GM19023 (cell line): Measurements from ENCODE around the gene NFATC3.
A peak's percentile ranks its signal among the peaks of the same experiment; 100 is the strongest.

ENCODE experiments used
- ATAC-seq: cut with Tn5 transposase; IDR thresholded peaks from one replicate; pipeline ENCODE4 v1.9.1; 2021; ENCODE audit warnings: mild to moderate bottlenecking, moderate library complexity; ENCODE audit not compliant: unreplicated experiment

The NFATC3 gene

DNA sequence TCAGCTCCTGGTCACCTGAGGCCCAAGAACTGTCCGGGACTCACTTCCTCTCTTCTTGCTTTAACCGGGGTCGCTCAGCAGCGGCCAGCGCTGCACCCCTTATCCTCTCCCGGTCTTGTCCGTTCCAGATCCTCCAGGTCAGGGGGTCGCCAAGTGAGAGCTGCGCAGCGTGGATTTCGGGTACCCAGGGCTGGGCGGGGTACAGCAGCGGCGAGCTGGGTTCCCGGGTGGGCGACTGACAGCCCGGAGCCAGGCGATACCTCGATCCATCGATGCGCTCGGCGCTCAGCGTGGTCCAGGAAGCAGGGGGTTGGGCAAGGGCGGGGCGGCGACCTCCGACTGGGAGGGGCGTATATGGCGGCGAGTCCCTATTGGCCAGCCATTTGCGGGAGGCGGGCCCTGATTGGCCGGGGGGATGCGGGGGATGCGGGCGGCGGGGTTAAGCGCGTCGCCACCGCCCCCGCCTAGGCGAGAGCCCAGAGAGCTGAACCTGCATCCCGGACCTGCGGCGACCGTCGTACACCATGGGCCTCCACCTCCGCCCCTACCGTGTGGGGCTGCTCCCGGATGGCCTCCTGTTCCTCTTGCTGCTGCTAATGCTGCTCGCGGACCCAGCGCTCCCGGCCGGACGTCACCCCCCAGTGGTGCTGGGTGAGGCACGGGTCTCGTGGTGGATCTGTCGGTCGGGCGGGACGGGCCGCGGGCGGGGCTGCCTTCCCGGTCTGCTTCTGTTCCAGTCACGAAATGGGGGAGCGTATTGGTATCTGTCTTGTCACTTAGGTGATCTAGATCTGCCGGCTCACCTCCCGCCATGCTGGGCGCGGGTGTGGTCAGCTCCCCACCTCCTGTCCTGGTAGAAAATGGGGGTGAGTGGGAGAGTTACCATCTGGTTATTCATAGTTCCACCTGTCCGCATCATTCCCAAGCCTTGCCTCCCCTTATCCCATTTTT lies 160.0 kb downstream of the NFATC3 start, which contains the start of gene PLA2G15:
Gene PLA2G15 (plus strand): TSS at position 471 of the 951 bp plus-strand sequence. CDS start 54 bp downstream, at position 525.
- peak; percentile 81 for ATAC-seq

DNA sequence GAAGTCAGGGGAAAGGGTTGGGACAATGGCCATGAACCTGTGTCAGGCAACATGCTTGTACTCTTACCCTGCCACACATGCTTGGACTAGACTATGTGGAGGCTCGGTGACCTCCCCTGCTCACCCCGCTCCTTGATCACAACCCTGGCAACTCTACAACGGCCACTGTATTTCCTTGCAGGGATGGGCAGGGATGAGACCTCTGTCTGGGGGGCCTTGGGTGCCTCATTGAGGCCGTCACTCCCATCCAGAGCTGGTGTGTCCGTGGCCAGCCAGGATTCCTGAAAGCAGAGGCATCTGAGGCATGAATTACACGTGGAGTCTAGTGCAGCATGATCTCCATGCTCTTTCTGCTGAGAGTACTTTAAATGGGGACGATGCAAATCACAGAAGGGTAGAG lies 161.0 kb downstream of the NFATC3 start:
- no peak for ATAC-seq

DNA sequence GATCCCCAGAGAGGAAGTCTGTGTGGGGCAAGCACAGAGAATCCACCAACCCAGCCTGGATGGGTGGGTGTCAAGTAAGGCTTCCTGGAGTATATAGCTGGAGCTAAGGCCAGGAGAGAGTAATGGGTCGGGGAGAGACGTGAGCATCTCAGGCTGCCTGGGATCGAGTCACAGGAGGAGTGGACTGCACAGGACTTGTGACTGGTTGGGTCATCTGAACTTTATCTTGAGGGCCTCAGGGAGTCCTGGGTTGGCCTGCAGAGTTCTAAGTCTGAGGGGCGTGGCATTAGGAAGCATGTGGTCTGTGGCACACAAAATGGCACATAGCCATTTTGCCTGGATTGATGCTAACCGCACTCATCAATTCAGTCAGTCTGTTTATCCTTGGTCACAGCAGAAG lies 161.5 kb downstream of the NFATC3 start:
- no peak for ATAC-seq

DNA sequence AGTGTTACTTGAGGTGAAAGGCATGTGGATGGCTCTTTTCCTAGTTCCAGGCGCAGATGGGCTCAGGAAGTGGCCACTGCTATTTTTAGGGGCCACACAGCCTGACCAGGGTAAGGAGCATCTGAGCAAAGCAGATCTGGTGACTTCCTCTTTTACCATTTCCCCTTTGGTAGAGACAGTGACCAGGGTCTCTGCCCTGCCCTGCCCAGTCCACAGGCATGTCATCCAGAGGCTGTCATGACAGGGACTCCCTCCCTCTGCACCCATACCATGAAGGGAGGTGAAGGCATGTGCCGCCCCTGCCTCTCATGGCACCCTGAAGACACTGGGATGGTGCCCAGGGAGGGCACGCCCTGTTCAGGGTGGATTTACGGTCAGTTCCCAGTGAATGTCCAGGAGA lies 162.2 kb downstream of the NFATC3 start:
- ATAC-seq: no peak

DNA sequence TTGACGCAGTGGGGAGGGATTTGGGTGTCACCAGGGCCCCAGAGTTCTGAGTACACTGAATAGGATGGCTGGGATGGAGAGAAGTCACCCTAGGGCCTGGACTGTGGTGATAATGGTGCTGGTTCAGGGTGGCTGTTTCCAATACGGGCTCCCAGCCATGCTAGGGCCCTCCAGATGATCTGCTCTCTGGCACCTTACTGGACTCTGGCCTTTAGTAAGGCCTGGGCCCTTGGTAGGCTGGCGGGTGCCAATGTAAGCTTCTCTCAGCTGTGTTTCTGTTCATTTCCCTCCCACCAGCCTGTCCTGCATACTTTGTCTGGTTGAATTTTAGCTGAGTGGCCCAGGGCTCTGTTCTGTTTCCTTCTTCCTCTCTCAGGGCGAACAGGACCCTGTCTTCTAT lies 162.8 kb downstream of the NFATC3 start:
- no peak for ATAC-seq

DNA sequence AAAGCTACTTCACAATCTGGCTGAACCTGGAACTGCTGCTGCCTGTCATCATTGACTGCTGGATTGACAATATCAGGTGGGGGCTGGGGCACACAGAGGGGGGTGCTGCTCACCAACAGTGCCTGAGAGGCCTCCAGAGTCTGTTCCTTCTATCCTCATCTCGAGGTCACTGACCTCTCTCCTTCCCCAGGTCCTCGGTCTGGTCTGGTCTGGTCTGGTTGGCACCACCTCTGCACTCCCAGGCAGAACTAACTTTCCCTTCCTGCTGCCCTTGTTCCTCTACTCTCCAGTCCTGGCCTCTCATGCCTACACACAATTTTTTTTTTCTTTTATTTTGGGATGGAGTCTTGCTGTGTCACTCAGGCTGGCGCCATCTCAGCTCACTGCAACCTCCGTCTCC lies 164.2 kb downstream of the NFATC3 start:
- ATAC-seq: no peak

DNA sequence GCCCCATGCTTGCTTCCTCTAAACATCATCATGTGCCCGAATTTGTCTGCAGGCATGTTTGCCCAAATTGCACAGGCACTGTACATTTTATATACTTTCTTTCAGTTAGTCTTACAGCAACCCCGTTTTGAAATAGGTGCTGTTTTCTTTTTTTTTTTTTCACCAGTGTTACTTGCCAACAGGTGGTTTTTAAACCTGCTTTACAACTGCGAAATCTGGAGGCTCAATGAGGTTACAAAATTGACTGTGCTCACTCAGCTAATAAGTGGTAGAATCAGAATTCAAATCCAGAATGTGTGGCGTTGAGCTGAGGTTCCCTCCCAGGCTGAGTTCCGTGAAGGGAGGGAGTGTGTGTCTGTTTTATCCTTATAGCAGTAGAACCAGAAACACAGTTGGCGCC lies 165.8 kb downstream of the NFATC3 start:
- no peak for ATAC-seq

DNA sequence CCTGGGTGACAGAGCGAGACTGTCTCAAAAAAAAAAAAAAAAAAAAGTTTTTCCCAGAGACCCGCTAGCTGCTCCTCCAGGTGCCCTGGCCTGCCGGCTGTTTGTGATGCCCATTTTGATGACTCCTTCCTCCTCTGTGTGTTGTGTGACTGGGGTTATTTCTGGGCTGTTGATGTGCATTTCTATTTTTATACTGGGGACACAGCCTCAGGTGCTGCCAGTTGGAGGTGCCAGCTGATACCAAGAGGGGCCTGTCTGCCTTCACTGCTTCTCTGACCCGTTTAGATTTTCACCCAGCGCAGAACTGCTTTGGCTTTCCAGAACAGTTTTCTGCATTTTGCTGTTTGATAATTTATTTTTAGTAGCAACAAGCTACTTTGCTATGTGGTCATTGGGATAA lies 166.7 kb downstream of the NFATC3 start:
- no peak for ATAC-seq

DNA sequence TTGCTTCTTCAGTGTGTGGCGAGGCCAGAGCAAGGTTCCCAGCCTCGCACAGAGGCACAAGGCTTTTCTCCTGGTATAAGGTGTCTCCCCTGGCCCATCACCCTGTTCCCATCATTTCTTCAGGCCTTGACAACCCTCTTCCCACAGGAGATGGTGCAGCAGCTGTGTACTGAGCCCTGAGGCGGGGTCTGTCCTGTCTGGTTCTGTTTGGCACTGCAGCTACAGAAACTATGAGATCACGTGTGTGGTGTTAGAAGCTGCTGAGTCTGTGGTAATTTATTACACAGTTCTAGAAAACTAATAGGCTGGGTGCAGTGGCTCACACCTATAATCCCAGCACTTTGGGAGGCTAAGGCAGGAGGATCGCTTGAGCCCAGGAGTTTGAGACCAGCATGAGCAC lies 167.2 kb downstream of the NFATC3 start:
- ATAC-seq: no peak

DNA sequence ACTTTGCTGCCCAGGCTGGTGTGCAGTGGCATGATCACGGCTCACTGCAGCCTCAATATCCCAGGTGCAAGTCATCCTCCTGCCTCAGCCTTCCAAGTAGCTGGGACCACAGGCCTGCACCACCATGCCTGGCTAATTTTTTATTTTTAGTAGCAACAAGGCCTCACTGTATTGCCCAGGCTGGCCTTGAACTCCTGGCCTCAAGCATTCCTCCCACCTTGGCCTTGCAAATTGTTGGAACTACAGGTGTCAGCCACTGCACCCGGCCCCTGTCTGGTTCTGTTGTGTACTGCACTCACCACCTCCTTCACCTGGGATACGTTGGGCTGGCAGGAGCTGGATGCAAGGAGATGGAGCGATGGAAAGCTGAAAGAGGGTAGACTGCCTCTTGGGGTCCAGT lies 168.6 kb downstream of the NFATC3 start:
- no peak for ATAC-seq

DNA sequence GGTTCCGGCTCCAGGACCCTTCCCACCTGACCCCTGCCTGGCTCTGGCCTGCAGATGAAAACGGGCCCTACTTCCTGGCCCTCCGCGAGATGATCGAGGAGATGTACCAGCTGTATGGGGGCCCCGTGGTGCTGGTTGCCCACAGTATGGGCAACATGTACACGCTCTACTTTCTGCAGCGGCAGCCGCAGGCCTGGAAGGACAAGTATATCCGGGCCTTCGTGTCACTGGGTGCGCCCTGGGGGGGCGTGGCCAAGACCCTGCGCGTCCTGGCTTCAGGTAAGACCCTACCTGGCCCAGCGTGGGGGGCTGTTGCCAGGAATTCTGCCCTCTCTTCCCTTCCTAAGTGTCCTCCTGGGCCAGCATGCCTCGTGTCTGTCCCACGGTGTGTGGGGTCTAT lies 170.5 kb downstream of the NFATC3 start:
- no peak for ATAC-seq

DNA sequence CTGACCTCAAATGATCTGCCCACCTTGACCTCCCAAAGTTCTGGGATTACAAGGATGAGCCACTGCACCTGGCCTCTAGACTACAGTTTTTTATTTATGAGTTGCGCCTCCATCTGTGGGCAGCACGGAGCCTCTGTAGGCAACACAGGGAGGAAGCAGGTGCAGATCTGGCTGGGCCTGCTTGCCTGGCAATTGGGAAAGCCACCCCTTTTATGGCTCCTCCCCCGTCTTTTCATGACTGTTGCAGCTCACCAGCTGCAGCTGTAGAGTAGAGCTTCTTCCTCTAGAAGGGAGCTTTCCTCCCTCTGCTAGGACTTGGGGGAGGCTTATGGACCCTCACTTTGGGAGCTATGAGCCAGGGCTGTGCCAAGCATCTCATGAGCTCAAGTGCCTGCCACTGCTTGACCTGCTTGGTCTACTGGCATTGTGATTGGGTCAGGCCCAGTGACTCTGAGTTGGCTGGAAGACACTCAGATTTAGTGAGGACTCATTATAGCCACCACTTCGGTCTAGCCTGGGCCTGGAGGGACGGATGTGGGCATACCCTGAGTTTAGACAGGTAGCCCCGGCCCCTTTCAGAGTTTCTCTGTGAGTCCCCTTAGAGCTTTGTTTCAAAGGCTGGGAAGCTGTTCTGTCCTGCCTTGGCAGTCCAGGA lies 172.2 kb downstream of the NFATC3 start:
- ATAC-seq: no peak

DNA sequence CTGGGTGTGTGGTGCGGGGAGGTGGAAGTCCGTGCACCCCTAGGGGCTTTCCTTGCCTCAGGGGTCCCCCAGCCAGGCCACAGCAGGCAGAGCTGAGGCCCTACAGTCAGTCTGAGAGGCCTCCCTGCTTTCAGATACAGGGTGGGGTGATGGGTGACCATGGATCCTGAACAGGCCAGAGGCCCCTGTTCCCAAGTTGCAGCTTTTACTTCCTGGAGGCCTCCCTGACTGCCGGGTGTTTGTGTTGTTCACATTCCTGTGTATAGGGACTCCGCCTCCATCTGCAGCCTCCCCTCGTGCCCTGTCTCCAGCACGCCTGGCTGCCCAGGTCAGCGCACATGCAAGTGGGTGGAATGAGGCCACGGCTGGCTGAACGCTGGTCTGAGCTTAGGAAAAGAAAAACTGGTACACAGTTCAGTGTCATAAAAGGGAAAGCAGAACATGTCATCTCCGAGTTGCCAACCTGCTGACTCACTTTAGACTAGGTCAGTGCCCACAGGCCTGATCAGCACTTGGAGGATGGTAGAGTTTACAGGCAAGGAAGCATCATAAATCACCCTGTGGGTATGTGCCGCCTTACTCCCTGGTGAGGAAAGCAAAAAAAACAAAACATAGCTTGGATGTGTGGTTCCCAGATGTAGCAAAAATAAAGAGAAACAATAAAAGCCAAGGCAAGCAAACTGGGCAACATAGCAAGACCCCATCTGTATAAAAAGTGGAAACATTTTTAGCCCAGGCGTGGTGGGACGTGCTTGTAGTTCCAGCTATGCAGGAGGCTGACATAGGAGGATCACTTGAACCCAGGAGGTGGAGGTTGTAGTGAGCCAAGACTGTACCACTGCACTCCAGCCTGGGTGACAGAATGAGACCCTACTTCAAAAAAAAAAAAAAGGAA lies 173.0 kb downstream of the NFATC3 start:
- no peak for ATAC-seq

DNA sequence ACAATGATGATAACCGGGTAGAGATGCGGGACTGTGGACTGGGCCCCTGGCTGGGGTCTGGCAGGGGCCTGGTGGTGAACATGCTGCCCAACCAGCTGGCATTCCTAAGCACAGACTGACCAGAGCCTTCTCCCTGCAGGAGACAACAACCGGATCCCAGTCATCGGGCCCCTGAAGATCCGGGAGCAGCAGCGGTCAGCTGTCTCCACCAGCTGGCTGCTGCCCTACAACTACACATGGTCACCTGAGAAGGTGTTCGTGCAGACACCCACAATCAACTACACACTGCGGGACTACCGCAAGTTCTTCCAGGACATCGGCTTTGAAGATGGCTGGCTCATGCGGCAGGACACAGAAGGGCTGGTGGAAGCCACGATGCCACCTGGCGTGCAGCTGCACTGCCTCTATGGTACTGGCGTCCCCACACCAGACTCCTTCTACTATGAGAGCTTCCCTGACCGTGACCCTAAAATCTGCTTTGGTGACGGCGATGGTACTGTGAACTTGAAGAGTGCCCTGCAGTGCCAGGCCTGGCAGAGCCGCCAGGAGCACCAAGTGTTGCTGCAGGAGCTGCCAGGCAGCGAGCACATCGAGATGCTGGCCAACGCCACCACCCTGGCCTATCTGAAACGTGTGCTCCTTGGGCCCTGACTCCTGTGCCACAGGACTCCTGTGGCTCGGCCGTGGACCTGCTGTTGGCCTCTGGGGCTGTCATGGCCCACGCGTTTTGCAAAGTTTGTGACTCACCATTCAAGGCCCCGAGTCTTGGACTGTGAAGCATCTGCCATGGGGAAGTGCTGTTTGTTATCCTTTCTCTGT lies 174.0 kb downstream of the NFATC3 start:
- no peak for ATAC-seq

DNA sequence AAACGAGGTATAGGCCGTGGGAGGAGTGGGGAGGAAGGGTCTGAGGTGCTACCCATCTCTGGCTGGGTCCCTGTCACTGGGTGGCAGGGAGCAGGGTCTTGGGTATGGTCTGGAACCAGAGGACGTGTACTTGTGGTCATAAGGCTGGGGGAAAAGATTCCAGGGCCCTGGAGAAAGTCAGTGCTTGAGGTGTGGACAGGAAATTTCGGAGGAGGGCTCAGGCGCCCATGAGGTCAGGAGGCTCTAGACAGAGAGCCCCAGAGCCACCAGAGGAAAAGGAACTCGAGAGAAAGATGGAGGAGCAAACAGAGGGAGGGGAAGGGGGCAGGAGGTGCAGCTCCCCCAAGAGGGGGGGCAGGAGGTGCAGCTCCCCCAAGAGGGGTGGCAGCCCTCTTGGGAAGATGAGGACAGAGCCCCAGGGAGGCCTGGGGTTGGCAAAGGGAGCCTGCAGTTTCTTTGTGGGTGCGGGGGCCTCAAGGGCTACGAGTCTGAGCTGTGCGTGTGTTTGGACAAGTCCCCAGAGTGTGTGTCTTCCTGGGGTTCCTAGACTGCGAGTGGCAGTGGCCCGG lies 178.5 kb downstream of the NFATC3 start:
- peak; percentile 3 for ATAC-seq

DNA sequence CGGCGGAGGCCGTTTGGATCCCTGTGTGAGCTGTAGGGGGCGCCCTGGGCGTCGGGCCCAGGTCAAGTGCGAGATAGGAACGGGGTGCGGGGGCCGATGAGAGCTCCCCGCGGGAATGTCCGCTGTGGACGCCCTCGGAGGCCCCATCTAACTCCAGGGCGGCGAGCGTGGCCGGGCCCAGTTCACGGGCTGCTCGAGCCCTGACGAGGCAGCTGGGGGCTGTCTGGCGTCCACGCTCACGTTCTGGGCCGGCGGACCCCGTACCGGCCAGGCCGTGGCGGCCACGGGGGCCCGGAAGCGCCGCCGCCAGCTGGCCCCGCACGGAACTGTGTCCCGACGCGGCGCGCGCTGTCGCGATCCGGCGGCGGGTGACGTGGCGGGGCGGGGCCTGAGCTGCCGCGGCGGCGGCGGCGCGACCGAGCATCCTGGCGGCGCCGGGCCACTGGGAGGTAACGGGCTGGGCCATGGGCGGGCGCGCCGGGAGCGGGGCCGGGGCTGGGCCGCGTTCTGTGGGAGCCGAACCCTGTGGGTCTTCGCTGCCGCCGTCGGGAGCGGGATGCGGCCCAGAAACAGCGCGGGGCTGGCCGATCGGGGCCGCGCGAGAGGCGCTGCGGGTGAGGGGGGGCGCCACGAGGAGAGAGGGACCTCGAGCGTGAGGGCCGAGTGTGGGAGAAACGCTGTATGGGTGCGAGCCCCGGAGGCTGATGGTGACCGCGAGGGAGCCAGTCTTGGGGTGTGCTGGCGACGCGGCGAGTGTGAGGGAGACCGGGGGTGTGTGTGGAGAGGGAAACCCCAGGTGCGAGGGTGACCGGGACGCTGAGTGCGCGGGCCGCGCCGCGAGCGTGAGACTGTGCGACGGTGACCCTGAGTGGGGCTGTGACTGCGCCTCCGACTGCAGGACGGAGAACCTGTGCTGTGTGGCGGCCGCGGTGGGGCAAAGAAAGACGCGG lies 179.2 kb downstream of the NFATC3 start, which contains the start of gene SLC7A6:
Gene SLC7A6 (plus strand): TSS at position 399 of the 950 bp plus-strand sequence. CDS start 10,201 bp downstream, outside the sequence.
- peak; percentile 69 for ATAC-seq

DNA sequence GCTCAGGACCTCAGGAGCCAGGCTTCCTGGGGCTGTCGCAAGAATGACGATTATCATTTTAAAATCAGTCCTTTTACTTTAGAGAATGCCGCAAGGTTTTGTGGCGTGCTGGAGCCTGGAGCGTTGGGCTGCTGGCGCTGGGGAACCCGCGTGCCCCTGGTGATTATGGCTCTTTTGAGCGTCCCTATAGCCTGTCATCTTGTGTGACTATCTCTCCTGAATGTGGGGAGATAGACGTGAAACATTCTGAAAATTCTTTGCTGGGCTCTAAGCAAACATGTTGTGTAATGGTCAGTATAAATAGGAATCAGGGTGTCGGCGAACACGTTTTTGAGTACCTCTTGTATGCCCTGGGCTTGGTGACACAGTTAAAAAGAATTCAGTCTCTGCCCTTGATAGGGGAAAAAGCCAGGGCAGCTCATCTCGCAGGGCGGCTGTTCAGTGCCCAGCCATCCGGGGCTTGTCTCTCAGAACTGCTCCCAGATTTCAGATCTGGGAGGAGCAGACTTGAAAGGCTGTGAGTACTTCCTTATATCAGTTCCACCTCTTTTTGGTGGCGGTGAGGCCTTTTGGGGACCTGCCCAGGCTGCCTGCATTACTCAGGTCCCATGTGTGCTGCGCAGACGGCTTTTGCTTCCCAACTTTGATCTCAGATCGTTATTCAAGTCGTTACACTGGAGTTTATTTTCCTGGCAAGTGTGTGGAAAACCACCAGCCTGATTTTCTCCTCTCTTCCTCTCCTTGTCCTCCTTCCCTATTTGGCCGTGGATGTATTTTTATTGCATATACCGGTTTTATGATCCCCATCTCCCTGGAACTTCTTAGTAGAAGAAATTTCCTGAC lies 180.1 kb downstream of the NFATC3 start:
- peak; percentile 9 for ATAC-seq
